Activated naive CD8-positive, alpha-beta T cell (primary cell): ENCODE data around the gene PRKD1.

Experiments
- H3K27ac Mint-ChIP-seq: one replicate; pipeline ENCODE4 v1.8.0; 2021; ENCODE audit warnings: mixed read lengths
- H3K27me3 Mint-ChIP-seq: one replicate; pipeline ENCODE4 v1.8.0; 2021; ENCODE audit warnings: mixed read lengths
- H3K36me3 Mint-ChIP-seq: one replicate; pipeline ENCODE4 v1.8.0; 2021; ENCODE audit warnings: mixed read lengths
- H3K4me1 Mint-ChIP-seq: one replicate; pipeline ENCODE4 v1.8.0; 2021; ENCODE audit warnings: low read depth, mixed read lengths
- H3K4me3 Mint-ChIP-seq: one replicate; pipeline ENCODE4 v1.8.0; 2021; ENCODE audit warnings: mild to moderate bottlenecking, mixed read lengths
- H3K9me3 Mint-ChIP-seq: one replicate; pipeline ENCODE4 v1.8.0; 2021; ENCODE audit warnings: low read depth, mixed read lengths

PRKD1 gene

GRCh38 chr14:29832042-29832441, 95.6 kb downstream of the PRKD1 start:
- Mint-ChIP-seq H3K4me1 (no peaks in the 10 kb centered on the region), H3K27me3 (no peaks in the 10 kb centered on the region), H3K36me3 (no peaks in the 10 kb centered on the region), H3K4me3 (no peak overlapping the region), H3K9me3 (peaks cover 11% of the 10 kb centered on the region), H3K27ac (no peak overlapping the region)

- Mint-ChIP-seq H3K9me3 (peaks cover 13% of the 10 kb centered on the region), H3K4me3 (no peak overlapping the region), H3K27ac (no peak overlapping the region), H3K4me1 (no peaks in the 10 kb centered on the region), H3K27me3 (no peaks in the 10 kb centered on the region), H3K36me3 (no peaks in the 10 kb centered on the region)
Observed at GRCh38 chr14:29829851-29830250, 97.8 kb downstream of the PRKD1 start.

- no peaks in the 10 kb centered on the region for H3K27me3 Mint-ChIP-seq
- no peak overlapping the region for H3K27ac Mint-ChIP-seq
- H3K9me3 Mint-ChIP-seq, result peaks cover 5% of the 10 kb centered on the region
- H3K4me3 Mint-ChIP-seq, result no peak overlapping the region
- H3K4me1 Mint-ChIP-seq, result no peaks in the 10 kb centered on the region
- H3K36me3 Mint-ChIP-seq, result no peaks in the 10 kb centered on the region
Observed at GRCh38 chr14:29823816-29824215, 103.8 kb downstream of the PRKD1 start.

- no peak overlapping the region for H3K27ac Mint-ChIP-seq
- H3K9me3 Mint-ChIP-seq, result peaks cover 5% of the 10 kb centered on the region
- H3K4me3 Mint-ChIP-seq, result no peak overlapping the region
- no peaks in the 10 kb centered on the region for H3K27me3 Mint-ChIP-seq
- no peaks in the 10 kb centered on the region for H3K4me1 Mint-ChIP-seq
- no peaks in the 10 kb centered on the region for H3K36me3 Mint-ChIP-seq
Observed at GRCh38 chr14:29822430-29822709, 105.3 kb downstream of the PRKD1 start.

- peaks cover 5% of the 10 kb centered on the region for H3K9me3 Mint-ChIP-seq
- H3K27ac Mint-ChIP-seq, result no peak overlapping the region
- no peaks in the 10 kb centered on the region for H3K4me1 Mint-ChIP-seq
- no peaks in the 10 kb centered on the region for H3K27me3 Mint-ChIP-seq
- no peak overlapping the region for H3K4me3 Mint-ChIP-seq
- H3K36me3 Mint-ChIP-seq, result no peaks in the 10 kb centered on the region
Observed at GRCh38 chr14:29821661-29822429, 105.8 kb downstream of the PRKD1 start.

GRCh38 chr14:29821242-29821641, 106.4 kb downstream of the PRKD1 start:
- Mint-ChIP-seq H3K9me3 (peaks cover 5% of the 10 kb centered on the region), H3K27me3 (no peaks in the 10 kb centered on the region), H3K4me3 (no peak overlapping the region), H3K36me3 (no peaks in the 10 kb centered on the region), H3K4me1 (no peaks in the 10 kb centered on the region), H3K27ac (no peak overlapping the region)

GRCh38 chr14:29820785-29821184, 106.9 kb downstream of the PRKD1 start:
- Mint-ChIP-seq H3K4me1 (no peaks in the 10 kb centered on the region), H3K27ac (no peak overlapping the region), H3K9me3 (peaks cover 5% of the 10 kb centered on the region), H3K27me3 (no peaks in the 10 kb centered on the region), H3K4me3 (no peak overlapping the region), H3K36me3 (no peaks in the 10 kb centered on the region)

- Mint-ChIP-seq H3K9me3 (no peaks in the 10 kb centered on the region), H3K27me3 (no peaks in the 10 kb centered on the region), H3K27ac (no peak overlapping the region), H3K36me3 (no peaks in the 10 kb centered on the region), H3K4me3 (no peak overlapping the region), H3K4me1 (no peaks in the 10 kb centered on the region)
Observed at GRCh38 chr14:29817767-29818405, 109.8 kb downstream of the PRKD1 start.

- Mint-ChIP-seq H3K27ac (no peak overlapping the region), H3K27me3 (no peaks in the 10 kb centered on the region), H3K9me3 (no peaks in the 10 kb centered on the region), H3K4me3 (no peak overlapping the region), H3K36me3 (no peaks in the 10 kb centered on the region), H3K4me1 (no peaks in the 10 kb centered on the region)
Observed at GRCh38 chr14:29815016-29815674, 112.5 kb downstream of the PRKD1 start.

- H3K27ac Mint-ChIP-seq, result no peak overlapping the region
- no peaks in the 10 kb centered on the region for H3K27me3 Mint-ChIP-seq
Observed at GRCh38 chr14:29814156-29815015, 113.3 kb downstream of the PRKD1 start.

GRCh38 chr14:29810682-29811081, 117.0 kb downstream of the PRKD1 start:
- Mint-ChIP-seq H3K27ac (no peak overlapping the region), H3K4me3 (no peak overlapping the region)

More at GRCh38 chr14:29814156-29815015, 113.3 kb downstream of the PRKD1 start:
- H3K9me3 Mint-ChIP-seq, result no peaks in the 10 kb centered on the region
- H3K4me1 Mint-ChIP-seq, result no peaks in the 10 kb centered on the region
- H3K4me3 Mint-ChIP-seq, result no peak overlapping the region
- no peaks in the 10 kb centered on the region for H3K36me3 Mint-ChIP-seq

GRCh38 chr14:29810064-29810463, 117.6 kb downstream of the PRKD1 start:
- no peak overlapping the region for H3K27ac Mint-ChIP-seq
- peaks cover 8% of the 10 kb centered on the region for H3K9me3 Mint-ChIP-seq
- no peaks in the 10 kb centered on the region for H3K27me3 Mint-ChIP-seq
- H3K4me3 Mint-ChIP-seq, result no peak overlapping the region
- H3K4me1 Mint-ChIP-seq, result no peaks in the 10 kb centered on the region
- H3K36me3 Mint-ChIP-seq, result no peaks in the 10 kb centered on the region

More at GRCh38 chr14:29810682-29811081, 117.0 kb downstream of the PRKD1 start:
- no peaks in the 10 kb centered on the region for H3K27me3 Mint-ChIP-seq
- no peaks in the 10 kb centered on the region for H3K36me3 Mint-ChIP-seq
- peaks cover 6% of the 10 kb centered on the region for H3K9me3 Mint-ChIP-seq
- H3K4me1 Mint-ChIP-seq, result no peaks in the 10 kb centered on the region

- Mint-ChIP-seq H3K4me1 (no peaks in the 10 kb centered on the region), H3K27ac (no peak overlapping the region), H3K36me3 (no peaks in the 10 kb centered on the region), H3K9me3 (peaks cover 8% of the 10 kb centered on the region), H3K27me3 (no peaks in the 10 kb centered on the region), H3K4me3 (no peak overlapping the region)
Observed at GRCh38 chr14:29806124-29806517, 121.5 kb downstream of the PRKD1 start.

GRCh38 chr14:29805415-29806123, 122.1 kb downstream of the PRKD1 start:
- Mint-ChIP-seq H3K27ac (no peak overlapping the region), H3K27me3 (no peaks in the 10 kb centered on the region), H3K4me3 (no peak overlapping the region), H3K4me1 (no peaks in the 10 kb centered on the region), H3K9me3 (peaks cover 8% of the 10 kb centered on the region), H3K36me3 (no peaks in the 10 kb centered on the region)
